GM23338 (cell line): ENCODE results near the gene TRIM22. TPM values are rescaled to one million over a fixed set of nuclear protein-coding genes. Genes with fewer than 3 reads are reported as not detected.

Experiments
- ATAC-seq: fragments of 200-7000 bp; cut with Tn5 transposase; 3 replicates; pipeline ENCODE4 v1.9.1; 2020
- DNase-seq: peaks from one replicate; pipeline ENCODE4 v3.0.0-alpha.2; 2015; ENCODE audit warnings: low spot score
- H2AFZ ChIP-seq: fragments of 200-600 bp; sonication (generic); 2 replicates; pipeline ENCODE4 v1.8.0; 2016; ENCODE audit warnings: antibody characterized with exemption, mild to moderate bottlenecking, moderate library complexity
- H3F3A ChIP-seq: fragments of 200-600 bp; sonication (generic); replicated peaks from 2 replicates; pipeline ENCODE4 v1.8.0; 2017; ENCODE audit warnings: antibody characterized with exemption, mixed run types, low read depth
- H3K27ac ChIP-seq: fragments of 200-600 bp; sonication (generic); 2 replicates; pipeline ENCODE4 v1.6.1; 2016; ENCODE audit warnings: low read depth
- H3K27me3 ChIP-seq: fragments of 200-600 bp; sonication (generic); 2 replicates; pipeline ENCODE4 v1.8.0; 2016; ENCODE audit warnings: mild to moderate bottlenecking, mixed run types, moderate library complexity; ENCODE audit not compliant: insufficient read depth
- H3K36me3 ChIP-seq: fragments of 200-600 bp; sonication (generic); 2 replicates; pipeline ENCODE4 v1.8.0; 2016; ENCODE audit warnings: mild to moderate bottlenecking; ENCODE audit not compliant: insufficient read depth
- H3K4me1 ChIP-seq: fragments of 200-600 bp; sonication (generic); 2 replicates; pipeline ENCODE4 v1.8.0; 2016; ENCODE audit warnings: mild to moderate bottlenecking, moderate library complexity; ENCODE audit not compliant: insufficient read depth
- H3K4me2 ChIP-seq: fragments of 200-600 bp; sonication (generic); 2 replicates; pipeline ENCODE4 v1.7.1; 2017; ENCODE audit warnings: mixed run types
- H3K4me3 ChIP-seq: fragments of 200-600 bp; sonication (generic); 2 replicates; pipeline ENCODE4 v1.6.1; 2016; ENCODE audit warnings: mixed run types
- H3K79me2 ChIP-seq: fragments of 200-600 bp; sonication (generic); replicated peaks from 2 replicates; pipeline ENCODE4 v1.8.0; 2017; ENCODE audit warnings: mild to moderate bottlenecking; ENCODE audit not compliant: insufficient read depth
- H3K9me2 ChIP-seq: fragments of 200-600 bp; sonication (generic); 2 replicates; pipeline ENCODE4 v1.8.0; 2017; ENCODE audit not compliant: insufficient read depth
- H4K20me1 ChIP-seq: fragments of 200-600 bp; sonication (generic); replicated peaks from 2 replicates; pipeline ENCODE4 v1.8.0; 2017; ENCODE audit warnings: mild to moderate bottlenecking; ENCODE audit not compliant: insufficient read depth
- H3K27ac Mint-ChIP-seq: 2 replicates; pipeline ENCODE4 v1.8.0; 2020; ENCODE audit warnings: inconsistent platforms, mild to moderate bottlenecking, moderate library complexity, mixed read lengths
- H3K27me3 Mint-ChIP-seq: 3 replicates; pipeline ENCODE4 v1.8.0; 2022; ENCODE audit warnings: low read depth, mild to moderate bottlenecking, moderate library complexity, mixed read lengths, inconsistent platforms; ENCODE audit not compliant: insufficient read depth, poor library complexity
- H3K36me3 Mint-ChIP-seq: 3 replicates; pipeline ENCODE4 v1.8.0; 2021; ENCODE audit warnings: low read depth, mild to moderate bottlenecking, inconsistent platforms, moderate library complexity, mixed read lengths
- H3K4me1 Mint-ChIP-seq: 3 replicates; pipeline ENCODE4 v1.8.0; 2020; ENCODE audit warnings: mild to moderate bottlenecking, inconsistent platforms, mixed read lengths
- H3K4me3 Mint-ChIP-seq: 3 replicates; pipeline ENCODE4 v1.8.0; 2021; ENCODE audit warnings: moderate library complexity, mild to moderate bottlenecking, inconsistent platforms, mixed read lengths
- H3K9me3 Mint-ChIP-seq: 3 replicates; pipeline ENCODE4 v1.8.0; 2020; ENCODE audit warnings: moderate library complexity, mild to moderate bottlenecking, inconsistent platforms, mixed read lengths
- CREB1 ChIP-seq: fragments of 250-450 bp; sonication (Bioruptor Pico); IDR thresholded peaks from 2 replicates; pipeline ENCODE4 v1.5.0; 2020; ENCODE audit warnings: low read depth, mild to moderate bottlenecking, moderate library complexity
- CTCF ChIP-seq, 2 experiments: fragments of 200-600 bp in 1 of 2; sonication (generic) in 1 of 2; conservative IDR thresholded peaks; 2 replicates each; pipeline versions ENCODE4 v1.5.1 to v1.6.1; 2016 to 2017; ENCODE audit warnings: antibody characterized with exemption in 2 of 2, low read depth in 2 of 2, mild to moderate bottlenecking in 2 of 2, moderate library complexity in 1 of 2
- ETS1 ChIP-seq: IDR thresholded peaks from 2 replicates; pipeline ENCODE4 v1.6.1; 2016; ENCODE audit warnings: antibody characterized with exemption
- EZH2 ChIP-seq: fragments of 200-600 bp; sonication (generic); IDR thresholded peaks from one replicate; pipeline ENCODE4 v1.8.0; 2017; ENCODE audit warnings: antibody characterized with exemption, mild to moderate bottlenecking, low read depth; ENCODE audit not compliant: unreplicated experiment
- JUNB ChIP-seq: IDR thresholded peaks from one replicate; pipeline ENCODE4 v1.6.1; 2016; ENCODE audit warnings: antibody characterized with exemption; ENCODE audit not compliant: unreplicated experiment
- POLR2AphosphoS5 ChIP-seq: IDR thresholded peaks from 2 replicates; pipeline ENCODE4 v1.6.1; 2016; ENCODE audit warnings: antibody characterized with exemption, low read depth
- REST ChIP-seq: IDR thresholded peaks from one replicate; pipeline ENCODE4 v1.6.1; 2018; ENCODE audit warnings: antibody characterized with exemption; ENCODE audit not compliant: unreplicated experiment
- ZNF114 ChIP-seq: fragments of 250-450 bp; sonication (Bioruptor Pico); IDR thresholded peaks from 2 replicates; pipeline ENCODE4 v1.5.0; 2020; ENCODE audit warnings: mild to moderate bottlenecking, moderate library complexity
- ZNF331 ChIP-seq: fragments of 250-450 bp; sonication (Bioruptor Pico); IDR thresholded peaks from 2 replicates; pipeline ENCODE4 v1.5.0; 2020; ENCODE audit warnings: low read depth, mild to moderate bottlenecking, moderate library complexity
- ZNF462 ChIP-seq: fragments of 250-450 bp; sonication (Bioruptor Pico); IDR thresholded peaks from 2 replicates; pipeline ENCODE4 v1.5.0; 2020; ENCODE audit warnings: mild to moderate bottlenecking, moderate library complexity
- polyA plus RNA-seq: library from polyadenylated mRNA; unstranded; fragments of >200 nt; fragmentation: Nextera tagmentation; extraction: Ambion mirVana; gene quantifications from 2 replicates; pipeline ENCODE4 v1.2.1, GENCODE V29; 2016
- total RNA-seq: library from RNA; depleted of rRNA; stranded (reverse); fragments of >200 nt; shearing (Covaris generic); gene quantifications from 2 replicates; pipeline ENCODE4 v1.2.3, GENCODE V29; 2014

TRIM22 gene
- total and polyA plus RNA-seq, 2 experiments from 2014 or later: 23.9 to 41.1 TPM

GRCh38 chr11:5722622-5723021 lies 33.0 kb downstream of the TRIM22 start:
- no peaks in the 10 kb centered on the region; the same call in 2 of the 3 replicates for H3K4me1 Mint-ChIP-seq
- Histone ChIP-seq H3K9me2 (peaks cover 7% of the 10 kb centered on the region; the same call in 1 of the 2 replicates), H3K36me3 (no peaks in the 10 kb centered on the region), H3K4me1 (no peaks in the 10 kb centered on the region), H2AFZ (no peak overlapping the region), H3K4me2 (no peak overlapping the region), H3K4me3 (no peak overlapping the region), H4K20me1 (no peaks in the 10 kb centered on the region), H3K27me3 (no peaks in the 10 kb centered on the region), H3F3A (no peaks in the 10 kb centered on the region), H3K79me2 (no peaks in the 10 kb centered on the region), H3K27ac (no peak overlapping the region)
- peaks cover 5% of the 10 kb centered on the region for H3K27me3 Mint-ChIP-seq
- H3K4me3 Mint-ChIP-seq: no peak overlapping the region
- H3K9me3 Mint-ChIP-seq: no peaks in the 10 kb centered on the region; the same call in 2 of the 3 replicates
- TF ChIP-seq CTCF (conservative IDR thresholded peaks at IDR 0.05; ENCODE audit: low read depth in 2 of 2): no peak
- TF ChIP-seq ETS1: no peak
- ATAC-seq: no peak
- no peak overlapping the region for H3K27ac Mint-ChIP-seq
- H3K36me3 Mint-ChIP-seq: no peaks in the 10 kb centered on the region
- no peak for DNase-seq

- Histone ChIP-seq H3K27ac (no peak overlapping the region), H3K4me2 (no peak overlapping the region), H3K4me3 (no peak overlapping the region), H3K79me2 (no peaks in the 10 kb centered on the region), H3K9me2 (no peaks in the 10 kb centered on the region), H3K27me3 (no peaks in the 10 kb centered on the region), H4K20me1 (no peaks in the 10 kb centered on the region), H3K4me1 (no peaks in the 10 kb centered on the region), H3F3A (no peaks in the 10 kb centered on the region), H2AFZ (no peak overlapping the region), H3K36me3 (no peaks in the 10 kb centered on the region)
- no peaks in the 10 kb centered on the region for H3K36me3 Mint-ChIP-seq
- no peaks in the 10 kb centered on the region for H3K9me3 Mint-ChIP-seq
- ATAC-seq (no peak), DNase-seq (no peak)
- H3K4me1 Mint-ChIP-seq: no peaks in the 10 kb centered on the region; the same call in 2 of the 3 replicates
- peaks cover 5% of the 10 kb centered on the region for H3K27me3 Mint-ChIP-seq
- H3K4me3 Mint-ChIP-seq: no peak overlapping the region
- H3K27ac Mint-ChIP-seq: no peak overlapping the region
- TF ChIP-seq CREB1 (CRISPR knock-in tag): no peak
- no peak for TF ChIP-seq ZNF114 (CRISPR knock-in tag)
- no peak for TF ChIP-seq REST
- TF ChIP-seq ZNF331: no peak
- no peak for TF ChIP-seq EZH2
- TF ChIP-seq POLR2AphosphoS5: no peak
- no peak for TF ChIP-seq JUNB
- TF ChIP-seq ZNF462 (CRISPR knock-in tag): no peak
Observed at GRCh38 chr11:5726351-5726750, 36.8 kb downstream of the TRIM22 start.
